H9 (cell line): ENCODE results near the gene CSNK1A1. TPM values are rescaled to one million over a fixed set of nuclear protein-coding genes. Genes with fewer than 3 reads are reported as not detected.
A peak's percentile ranks its signal among the peaks of the same experiment; 100 is the strongest.

Source experiments
- DNase-seq: peaks from one replicate; pipeline ENCODE4 v3.0.0-alpha.2; 2017
- H2AFZ ChIP-seq: one replicate; pipeline ENCODE4 v1.6.1; 2013; ENCODE audit warnings: mild to moderate bottlenecking, low read length, control low read depth, moderate library complexity
- H2AK5ac ChIP-seq: 2 replicates; pipeline ENCODE4 v1.6.1; 2013; ENCODE audit warnings: low read length, control low read depth, mixed read lengths; ENCODE audit not compliant: insufficient read length
- H2BK120ac ChIP-seq: one replicate; pipeline ENCODE4 v1.6.1; 2013; ENCODE audit warnings: low read depth, mild to moderate bottlenecking, low read length, control low read depth, inconsistent platforms; ENCODE audit not compliant: poor library complexity, severe bottlenecking
- H2BK12ac ChIP-seq: 2 replicates; pipeline ENCODE4 v1.6.1; 2013; ENCODE audit warnings: low read length, control low read depth, mixed read lengths, low read depth; ENCODE audit not compliant: insufficient read length
- H2BK15ac ChIP-seq: 2 replicates; pipeline ENCODE4 v1.6.1; 2013; ENCODE audit warnings: low read depth, low read length, control low read depth
- H2BK20ac ChIP-seq: one replicate; pipeline ENCODE4 v1.6.1; 2013; ENCODE audit warnings: low read depth, mild to moderate bottlenecking, low read length, control low read depth, inconsistent platforms; ENCODE audit not compliant: poor library complexity, severe bottlenecking
- H2BK5ac ChIP-seq: 2 replicates; pipeline ENCODE4 v1.6.1; 2013; ENCODE audit warnings: low read length, control low read depth, mixed read lengths; ENCODE audit not compliant: insufficient read length
- H3K14ac ChIP-seq: 2 replicates; pipeline ENCODE4 v1.6.1; 2013; ENCODE audit warnings: low read length, control low read depth; ENCODE audit not compliant: insufficient read depth
- H3K18ac ChIP-seq: 2 replicates; pipeline ENCODE4 v1.6.1; 2013; ENCODE audit warnings: low read depth, mild to moderate bottlenecking, mixed read lengths, low read length, control low read depth; ENCODE audit not compliant: insufficient read length
- H3K23ac ChIP-seq: 2 replicates; pipeline ENCODE4 v1.6.1; 2013; ENCODE audit warnings: low read length, control low read depth, mixed read lengths, low read depth; ENCODE audit not compliant: insufficient read length
- H3K23me2 ChIP-seq: 2 replicates; pipeline ENCODE4 v1.6.1; 2013; ENCODE audit warnings: low read depth, mild to moderate bottlenecking, mixed read lengths, low read length, control low read depth; ENCODE audit not compliant: insufficient read length, poor library complexity, severe bottlenecking
- H3K27ac ChIP-seq: 2 replicates; pipeline ENCODE4 v1.5.1; 2013; ENCODE audit warnings: low read length, control low read depth, mixed read lengths, low read depth; ENCODE audit not compliant: insufficient read length
- H3K27me3 ChIP-seq: 2 replicates; pipeline ENCODE4 v1.6.1; 2013; ENCODE audit warnings: low read length, control low read depth, inconsistent platforms; ENCODE audit not compliant: insufficient read depth
- H3K4ac ChIP-seq: 2 replicates; pipeline ENCODE4 v1.6.1; 2013; ENCODE audit warnings: low read depth, mild to moderate bottlenecking, control low read depth, inconsistent platforms, low read length, moderate library complexity
- H3K4me1 ChIP-seq: 2 replicates; pipeline ENCODE4 v1.6.1; 2013; ENCODE audit warnings: low read length, control low read depth, inconsistent platforms; ENCODE audit not compliant: insufficient read depth
- H3K4me2 ChIP-seq: 2 replicates; pipeline ENCODE4 v1.6.1; 2013; ENCODE audit warnings: low read length, control low read depth, mixed read lengths; ENCODE audit not compliant: insufficient read length, insufficient read depth
- H3K56ac ChIP-seq: 2 replicates; pipeline ENCODE4 v1.6.1; 2013; ENCODE audit warnings: low read depth, mild to moderate bottlenecking, mixed read lengths, low read length, control low read depth; ENCODE audit not compliant: insufficient read length
- H3K79me1 ChIP-seq: 2 replicates; pipeline ENCODE4 v1.6.1; 2013; ENCODE audit warnings: low read depth, mild to moderate bottlenecking, moderate library complexity, low read length, control low read depth, inconsistent platforms; ENCODE audit not compliant: insufficient read depth, poor library complexity, severe bottlenecking
- H3K79me2 ChIP-seq: 2 replicates; pipeline ENCODE4 v1.6.1; 2013; ENCODE audit warnings: low read length, control low read depth, inconsistent platforms; ENCODE audit not compliant: insufficient read depth
- H3K9ac ChIP-seq: 2 replicates; pipeline ENCODE4 v1.6.1; 2013; ENCODE audit warnings: low read length, control low read depth, mixed read lengths; ENCODE audit not compliant: insufficient read length; ENCODE audit errors: extremely low read depth
- H3K9me3 ChIP-seq: one replicate; pipeline ENCODE4 v1.6.1; 2013; ENCODE audit warnings: low read depth, low read length, inconsistent platforms; ENCODE audit not compliant: control insufficient read depth
- H3T11ph ChIP-seq: one replicate; pipeline ENCODE4 v1.6.1; 2013; ENCODE audit warnings: mild to moderate bottlenecking, low read length, control low read depth, inconsistent platforms
- H4K20me1 ChIP-seq: one replicate; pipeline ENCODE4 v1.6.1; 2013; ENCODE audit not compliant: control insufficient read depth, insufficient read length, insufficient read depth
- H4K5ac ChIP-seq: 2 replicates; pipeline ENCODE4 v1.6.1; 2013; ENCODE audit warnings: low read depth, mild to moderate bottlenecking, mixed read lengths, low read length, control low read depth; ENCODE audit not compliant: insufficient read length
- H4K8ac ChIP-seq: replicated peaks from 2 replicates; pipeline ENCODE4 v1.6.1; 2013; ENCODE audit warnings: low read length, control low read depth, mixed read lengths, low read depth; ENCODE audit not compliant: insufficient read length
- H4K91ac ChIP-seq: 2 replicates; pipeline ENCODE4 v1.6.1; 2013; ENCODE audit warnings: low read depth, mild to moderate bottlenecking, moderate library complexity, mixed read lengths, low read length, control low read depth; ENCODE audit not compliant: insufficient read length
- H3K27ac Mint-ChIP-seq, 3 experiments: 2 replicates in 2 of 3; 3 replicates in 1 of 3; pipeline ENCODE4 v1.8.0; 2020 to 2021; ENCODE audit warnings: mixed read lengths in 3 of 3, mild to moderate bottlenecking in 1 of 3, moderate library complexity in 1 of 3
- H3K27me3 Mint-ChIP-seq: 2 replicates; pipeline ENCODE4 v1.8.0; 2021; ENCODE audit warnings: low read depth, mild to moderate bottlenecking, moderate library complexity, mixed read lengths
- H3K36me3 Mint-ChIP-seq, 3 experiments: 2 replicates in 2 of 3; 3 replicates in 1 of 3; pipeline ENCODE4 v1.8.0; 2020 to 2021; ENCODE audit warnings: low read depth in 3 of 3, mixed read lengths in 3 of 3; ENCODE audit not compliant: insufficient read depth in 1 of 3
- H3K4me1 Mint-ChIP-seq, 2 experiments: 2 replicates each; pipeline ENCODE4 v1.8.0; 2020; ENCODE audit warnings: mixed read lengths in 2 of 2
- H3K4me3 Mint-ChIP-seq, 2 experiments: 2 replicates in 1 of 2; 3 replicates in 1 of 2; pipeline ENCODE4 v1.8.0; 2020 to 2021; ENCODE audit warnings: mild to moderate bottlenecking in 2 of 2, mixed read lengths in 2 of 2, moderate library complexity in 1 of 2
- H3K9me3 Mint-ChIP-seq, 2 experiments: 2 replicates in 1 of 2; 3 replicates in 1 of 2; pipeline ENCODE4 v1.8.0; 2020; ENCODE audit warnings: mild to moderate bottlenecking in 2 of 2, mixed read lengths in 2 of 2, moderate library complexity in 1 of 2
- CTCF ChIP-seq: fragments of 200-600 bp; sonication (generic); conservative IDR thresholded peaks from 3 replicates; pipeline ENCODE4 v1.8.0; 2021; ENCODE audit warnings: antibody characterized with exemption, mild to moderate bottlenecking
- WGBS: extraction: QIAGEN DNeasy Blood & Tissue Kit; methylation state at CpG from one replicate; pipeline ENCODE4 v1.1.7; 2013; ENCODE audit warnings: missing lambda C conversion rate, low lambda C conversion rate, mixed read lengths; ENCODE audit not compliant: insufficient read length; ENCODE audit errors: extremely low coverage; 5-methylcytosine and 5-hydroxymethylcytosine counted together
- total RNA-seq: library from RNA; stranded (reverse); gene quantifications from 2 replicates; pipeline ENCODE4 v1.2.1, GENCODE V29; 2021

Gene CSNK1A1
- total RNA-seq, 1 experiment from 2014 or later, result 310 TPM

DNA sequence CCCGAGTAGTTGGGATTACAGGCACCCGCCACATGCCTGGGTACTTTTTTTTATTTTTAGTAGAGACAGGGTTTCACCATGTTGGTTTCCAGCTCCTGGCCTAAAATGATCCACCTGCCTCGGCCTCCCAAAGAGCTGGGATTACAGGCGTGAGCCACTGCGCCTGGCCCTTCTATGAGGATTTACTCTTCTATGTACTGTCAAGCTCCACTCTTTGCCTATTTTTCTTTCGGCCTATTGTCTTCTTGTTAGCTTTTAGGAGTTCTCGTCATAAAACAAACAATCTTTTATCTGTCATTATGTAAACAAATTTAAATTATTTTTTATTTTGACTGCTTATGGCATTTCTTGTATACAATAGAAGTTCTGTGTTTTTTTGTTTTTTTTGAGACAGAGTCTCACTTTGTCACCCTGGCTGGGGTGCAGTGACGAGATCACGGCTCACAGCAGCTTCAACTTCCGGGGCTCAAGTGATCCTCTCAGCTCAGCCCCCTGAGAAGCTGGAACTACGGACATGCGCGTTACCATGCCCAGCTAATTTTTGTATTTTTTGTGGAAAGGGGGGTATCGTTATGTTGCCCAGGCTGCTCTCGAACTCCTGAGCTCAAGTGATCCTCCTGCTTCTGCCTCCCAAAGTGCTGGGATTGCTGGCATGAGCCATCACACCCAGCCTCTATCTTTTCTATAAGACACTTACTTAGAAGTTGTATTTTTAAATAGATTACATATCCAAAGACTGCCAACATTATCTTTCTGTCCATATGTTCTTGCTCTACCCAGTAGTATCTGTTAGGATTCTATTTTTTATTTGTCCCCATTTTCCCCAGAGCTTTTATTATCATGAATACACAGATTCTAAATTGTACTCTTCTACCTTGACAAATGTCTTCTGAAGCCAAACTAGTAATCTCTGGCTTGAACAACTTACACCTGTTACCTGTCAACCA is 29.2 kb downstream of the CSNK1A1 start:
- no peak overlapping the region for H2BK15ac ChIP-seq
- no peak overlapping the region for H4K91ac ChIP-seq
- H3K27me3 Mint-ChIP-seq, result no peaks in the 10 kb centered on the region
- H3K4me1 Mint-ChIP-seq, result peaks cover 45 to 47% of the 10 kb centered on the region in 2 experiments
- no peak overlapping the region for H3K14ac ChIP-seq
- no peaks in the 10 kb centered on the region for H3K27me3 ChIP-seq
- no peak overlapping the region for H2BK20ac ChIP-seq
- H2AK5ac ChIP-seq, result no peak overlapping the region
- peaks cover 5% of the 10 kb centered on the region for H3K79me1 ChIP-seq
- H2BK120ac ChIP-seq, result no peak overlapping the region
- H3K36me3 Mint-ChIP-seq, result peaks cover 9 to 64% (median 63%) of the 10 kb centered on the region in 3 experiments; a peak in 6 of 7 replicates
- H2AFZ ChIP-seq, result no peak overlapping the region
- H3K4me2 ChIP-seq, result no peak overlapping the region
- H3K23me2 ChIP-seq, result no peaks in the 10 kb centered on the region
- no peaks in the 10 kb centered on the region; the same call in 1 of the 2 replicates for H3K4me1 ChIP-seq
- no peak overlapping the region for H3K4me3 Mint-ChIP-seq
- H3K79me2 ChIP-seq, result peaks cover 34% of the 10 kb centered on the region
- H3K18ac ChIP-seq, result no peak overlapping the region
- TF ChIP-seq CTCF, result no peak
- no peak overlapping the region for H3K4ac ChIP-seq
- no CpG with 5 or more reads among the region's 15 CpGs for WGBS
- H4K20me1 ChIP-seq, result no peaks in the 10 kb centered on the region
- H3K27ac Mint-ChIP-seq, result peak overlapping the region; percentile 32 to 62 (median 56); a peak in 5 of 7 replicates
- no peak overlapping the region for H3K27ac ChIP-seq
- no peak for DNase-seq
- H3K9me3 ChIP-seq, result no peaks in the 10 kb centered on the region
- H3K56ac ChIP-seq, result no peak overlapping the region
- H2BK12ac ChIP-seq, result no peak overlapping the region
- H4K8ac ChIP-seq, result no peak overlapping the region
- H4K5ac ChIP-seq, result no peak overlapping the region
- no peak overlapping the region for H2BK5ac ChIP-seq
- H3T11ph ChIP-seq, result no peak overlapping the region
- H3K23ac ChIP-seq, result no peak overlapping the region
- no peak overlapping the region for H3K9ac ChIP-seq
- no peaks in the 10 kb centered on the region for H3K9me3 Mint-ChIP-seq
